SK-N-SH (cell line): Measurements from ENCODE around the gene CD46.

Source experiments
- CTCF ChIP-seq: fragments of 200-600 bp; sonication (generic); IDR thresholded peaks from 2 replicates; pipeline ENCODE4 v1.6.1; 2017; ENCODE audit warnings: antibody characterized with exemption, mild to moderate bottlenecking, moderate library complexity
- EZH2phosphoT487 ChIP-seq: fragments of 200-600 bp; sonication (generic); IDR thresholded peaks from 2 replicates; pipeline ENCODE4 v1.6.1; 2017; ENCODE audit warnings: low read depth, mixed run types, mild to moderate bottlenecking, antibody characterized with exemption, moderate library complexity, borderline replicate concordance
- FOSL2 ChIP-seq: IDR thresholded peaks from 2 replicates; pipeline ENCODE4 v1.4.0; 2012; ENCODE audit warnings: low read depth, mild to moderate bottlenecking, moderate library complexity, borderline replicate concordance
- FOXJ3 ChIP-seq: sonication (generic); formaldehyde crosslinking; IDR thresholded peaks from 2 replicates; pipeline ENCODE4 v1.5.1; 2020; ENCODE audit warnings: mild to moderate bottlenecking, missing genetic modification reagents
- FOXM1 ChIP-seq: IDR thresholded peaks from 2 replicates; pipeline ENCODE4 v1.4.0; 2012; ENCODE audit warnings: low read depth, mild to moderate bottlenecking
- NFIC ChIP-seq: IDR thresholded peaks from 2 replicates; pipeline ENCODE4 v1.4.0; 2012; ENCODE audit warnings: borderline replicate concordance
- POLR2AphosphoS5 ChIP-seq: IDR thresholded peaks from 2 replicates; pipeline ENCODE4 v1.6.1; 2012; ENCODE audit warnings: low read depth, low read length
- REST ChIP-seq: IDR thresholded peaks from 2 replicates; pipeline ENCODE4 v1.6.1; 2012; ENCODE audit warnings: mild to moderate bottlenecking, low read depth, low read length, moderate library complexity
- RFX5 ChIP-seq: IDR thresholded peaks from 2 replicates; pipeline ENCODE4 v1.6.1; 2012; ENCODE audit warnings: mild to moderate bottlenecking, improper control_type of control experiment, low read length
- SIN3A ChIP-seq: IDR thresholded peaks from 2 replicates; pipeline ENCODE4 v1.6.1; 2012; ENCODE audit warnings: low read depth, mild to moderate bottlenecking, low read length, moderate library complexity, borderline replicate concordance
- SMC3 ChIP-seq: IDR thresholded peaks from 2 replicates; pipeline ENCODE4 v1.6.1; 2012; ENCODE audit warnings: low read depth, low read length, improper control_type of control experiment
- USF1 ChIP-seq: IDR thresholded peaks from 2 replicates; pipeline ENCODE4 v1.4.0; 2012; ENCODE audit warnings: low read depth, borderline replicate concordance
- USF2 ChIP-seq: fragments of 150-350 bp; IDR thresholded peaks from 2 replicates; pipeline ENCODE4 v1.6.1; 2017; ENCODE audit warnings: antibody characterized with exemption, low read length, low read depth, borderline replicate concordance

- no peak for TF ChIP-seq FOXM1
- no peak for TF ChIP-seq CTCF
- no peak for TF ChIP-seq EZH2phosphoT487
- no peak for TF ChIP-seq FOXJ3
- no peak for TF ChIP-seq POLR2AphosphoS5
- no peak for TF ChIP-seq FOSL2
- no peak for TF ChIP-seq RFX5
- no peak for TF ChIP-seq SIN3A
- TF ChIP-seq REST, result no peak
- TF ChIP-seq SMC3, result no peak
- TF ChIP-seq NFIC, result no peak
- no peak for TF ChIP-seq USF1
- TF ChIP-seq USF2, result no peak
These were observed 58.9 kb downstream of the CD46 start for GRCh38 chr1:207810606-207811295.
